Ovary (tissue), 9 donors: Measurements from ENCODE around the gene CCR6. TPM values are rescaled to one million over a fixed set of nuclear protein-coding genes. Genes with fewer than 3 reads are reported as not detected.

ENCODE experiments used
- DNase-seq, 5 donors: peaks; one replicate each; pipeline ENCODE4 v3.0.0-alpha.2; 2019 to 2020
- H3K27ac ChIP-seq, 2 donors: fragments of 200-600 bp; one replicate each; pipeline versions ENCODE4 v1.5.1 to v1.8.0; 2019 to 2022
- H3K27me3 ChIP-seq: fragments of 200-600 bp; one replicate; pipeline ENCODE4 v1.8.0; 2022
- H3K36me3 ChIP-seq: fragments of 200-600 bp; sonication (generic); one replicate; pipeline ENCODE4 v1.5.1; 2019
- H3K4me1 ChIP-seq: one replicate; pipeline ENCODE4 v1.8.1; 2013; ENCODE audit warnings: mild to moderate bottlenecking, moderate library complexity; ENCODE audit not compliant: insufficient read depth
- H3K4me3 ChIP-seq: fragments of 200-600 bp; sonication (generic); one replicate; pipeline ENCODE4 v1.5.1; 2017
- H3K9me3 ChIP-seq, 2 donors: fragments of 200-600 bp in 1 of 2; sonication (generic) in 1 of 2; one replicate each; pipeline versions ENCODE4 v1.5.1 to v1.8.1; 2013 to 2019; ENCODE audit warnings: mild to moderate bottlenecking in 1 of 2, moderate library complexity in 1 of 2
- EP300 ChIP-seq: sonication (generic); formaldehyde crosslinking; IDR thresholded peaks from one replicate; pipeline ENCODE4 v1.6.1; 2017; ENCODE audit warnings: antibody characterized with exemption
- POLR2A ChIP-seq: fragments of 450-650 bp; IDR thresholded peaks from one replicate; pipeline ENCODE4 v1.6.1; 2017; ENCODE audit warnings: antibody characterized with exemption, mild to moderate bottlenecking, moderate library complexity
- WGBS, 3 donors: extraction: QIAGEN DNeasy Blood & Tissue Kit in 1 of 3; methylation state at CpG; one replicate each; pipeline versions ENCODE4 v1.1.5 to v1.1.7; 2013 to 2017; 5-methylcytosine and 5-hydroxymethylcytosine counted together
- intact Hi-C, 4 donors: fragments of 100-400 bp; cut with DNase I; formaldehyde crosslinking; loops; one replicate each; pipeline versions ENCODE4 v1.11.0 to v1.15.1; 2022 to 2023
- polyA plus RNA-seq, 2 donors: library from polyadenylated mRNA; stranded (reverse); fragments of 200-250 nt in 1 of 2; fragments of 350-450 nt in 1 of 2; fragmentation: Illumina TruSeq in 1 of 2; extraction: RNeasy Lipid Tissue Mini Kit (QIAGEN cat#74804) in 1 of 2; gene quantifications; one replicate each; pipeline ENCODE4 v1.2.3, GENCODE V29; 2013 to 2014
- total RNA-seq, 7 donors: library from RNA; depleted of rRNA in 2 of 7; stranded (reverse); fragments of >200 nt in 2 of 7; fragmentation: NEBNext Ultra II Directional in 3 of 7; extraction: Animal tissue kit (Norgen Biotek cat#: 25700) in 3 of 7; gene quantifications; one replicate each; pipeline versions ENCODE4 v1.1.0 to v1.2.4, GENCODE V29; 2016 to 2023
- TF ChIP-seq, protein P1 (sequence below), 3 donors: fragments of 450-650 bp in 2 of 3; fragments of 200-600 bp in 1 of 3; IDR thresholded peaks; one replicate each; pipeline versions ENCODE4 v1.5.1 to v1.8.0; 2016 to 2022; ENCODE audit warnings: antibody characterized with exemption in 3 of 3, mild to moderate bottlenecking in 1 of 3
- donor health status: DM: no; HTN: no; CAD: no; lungs with moderate emphysema.
- donor health status: DM: no; HTN: no; CAD: no.
- donor health status: Bipolar disorder and iron deficiency.
- donor health status: DM: yes; HTN: yes; CAD: no.
- donor health status: DM: no; HTN: no; CAD: no.
- donor health status: DM: yes; HTN: yes; CAD: no.

Gene CCR6
- total and polyA plus RNA-seq, 9 donors = 0.18 TPM; not detected in 8

DNA sequence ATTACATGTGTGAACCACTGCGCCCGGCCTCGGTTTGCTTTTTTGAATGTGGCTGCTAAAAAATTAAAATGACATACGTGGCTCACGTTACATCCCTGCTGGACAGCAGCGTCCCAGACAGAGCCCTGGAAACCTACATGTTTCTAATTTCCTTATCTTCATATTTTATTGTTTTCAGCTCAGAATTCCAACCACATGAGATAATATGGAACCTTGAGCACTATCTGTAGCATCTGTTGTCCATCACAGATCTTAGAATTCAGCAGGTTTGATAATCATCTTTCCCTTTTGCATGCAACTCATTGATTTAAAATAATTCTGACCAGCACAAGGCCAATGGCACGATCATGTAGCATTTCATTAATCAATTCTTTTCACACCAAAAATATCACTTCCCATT is 25.9 kb upstream of the CCR6 start:
- no peaks in the 10 kb centered on the region for H3K9me3 ChIP-seq
- intact Hi-C loops = no loop called here
- TF ChIP-seq EP300 (no peak), POLR2A (no peak)
- TF ChIP-seq, protein P1, sequence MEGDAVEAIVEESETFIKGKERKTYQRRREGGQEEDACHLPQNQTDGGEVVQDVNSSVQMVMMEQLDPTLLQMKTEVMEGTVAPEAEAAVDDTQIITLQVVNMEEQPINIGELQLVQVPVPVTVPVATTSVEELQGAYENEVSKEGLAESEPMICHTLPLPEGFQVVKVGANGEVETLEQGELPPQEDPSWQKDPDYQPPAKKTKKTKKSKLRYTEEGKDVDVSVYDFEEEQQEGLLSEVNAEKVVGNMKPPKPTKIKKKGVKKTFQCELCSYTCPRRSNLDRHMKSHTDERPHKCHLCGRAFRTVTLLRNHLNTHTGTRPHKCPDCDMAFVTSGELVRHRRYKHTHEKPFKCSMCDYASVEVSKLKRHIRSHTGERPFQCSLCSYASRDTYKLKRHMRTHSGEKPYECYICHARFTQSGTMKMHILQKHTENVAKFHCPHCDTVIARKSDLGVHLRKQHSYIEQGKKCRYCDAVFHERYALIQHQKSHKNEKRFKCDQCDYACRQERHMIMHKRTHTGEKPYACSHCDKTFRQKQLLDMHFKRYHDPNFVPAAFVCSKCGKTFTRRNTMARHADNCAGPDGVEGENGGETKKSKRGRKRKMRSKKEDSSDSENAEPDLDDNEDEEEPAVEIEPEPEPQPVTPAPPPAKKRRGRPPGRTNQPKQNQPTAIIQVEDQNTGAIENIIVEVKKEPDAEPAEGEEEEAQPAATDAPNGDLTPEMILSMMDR (IDR thresholded peaks at IDR 0.05) = no peak
- no peak overlapping the region for H3K27ac ChIP-seq
- 90 to 93% (median 92%) methylated on average over 7 of the region's 7 CpGs for WGBS, 3 donors
- no peak overlapping the region for H3K4me3 ChIP-seq
- no peaks in the 10 kb centered on the region for H3K36me3 ChIP-seq
- H3K4me1 ChIP-seq = no peaks in the 10 kb centered on the region
- DNase-seq = no peak
- H3K27me3 ChIP-seq = no peaks in the 10 kb centered on the region

DNA sequence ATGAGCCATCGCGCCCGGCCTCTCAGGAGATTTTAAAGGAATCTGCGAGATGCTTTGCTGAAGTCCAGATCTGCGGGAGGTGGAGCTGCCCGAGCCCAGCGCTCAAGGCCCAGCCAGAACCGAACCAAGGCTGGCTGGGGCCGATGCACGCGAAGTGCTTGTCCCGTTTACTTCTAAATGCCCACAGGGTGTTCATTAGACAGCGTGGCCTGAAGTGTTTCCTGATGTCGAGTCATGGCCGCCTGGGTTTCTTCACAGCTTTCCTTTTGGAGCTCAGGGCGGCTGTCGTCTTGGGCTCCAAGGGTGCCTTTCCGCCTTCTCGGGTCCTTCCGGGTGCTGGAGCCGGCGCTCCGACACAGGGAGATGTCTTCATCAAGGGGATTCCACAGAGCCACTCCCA is 25.1 kb upstream of the CCR6 start:
- Histone ChIP-seq H3K9me3 (no peaks in the 10 kb centered on the region), H3K27ac (no peak overlapping the region), H3K27me3 (no peaks in the 10 kb centered on the region), H3K4me1 (peaks cover under 1% of the 10 kb centered on the region), H3K36me3 (no peaks in the 10 kb centered on the region), H3K4me3 (no peak overlapping the region)
- no peak for DNase-seq
- WGBS, 3 donors = 96% methylated on average over 23 of the region's 23 CpGs
- TF ChIP-seq, protein P1 (IDR thresholded peaks at IDR 0.05) = no peak
- TF ChIP-seq EP300 (no peak), POLR2A (no peak)
- intact Hi-C loops = no loop called here

DNA sequence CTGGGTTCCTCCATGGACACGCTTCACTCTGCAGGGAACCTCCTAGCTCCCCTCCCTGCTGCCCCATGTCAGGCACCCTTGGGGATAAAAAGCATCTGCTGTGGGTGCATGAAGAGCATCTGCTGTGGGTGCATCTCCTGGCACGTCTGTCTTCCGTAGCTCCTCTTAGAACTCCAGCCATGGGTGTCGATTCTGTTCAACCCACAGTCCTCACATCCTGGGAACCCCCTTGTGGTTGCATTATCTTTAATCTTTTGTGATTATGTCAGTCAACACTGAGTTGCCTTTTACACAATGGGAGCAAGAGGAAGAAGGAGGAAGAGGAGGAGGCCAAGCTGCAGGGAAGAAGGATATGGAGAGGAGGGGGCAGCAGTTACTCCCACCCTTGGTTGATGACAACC is 24.1 kb upstream of the CCR6 start:
- no peak overlapping the region for H3K4me3 ChIP-seq
- no peak for DNase-seq
- no peaks in the 10 kb centered on the region for H3K27me3 ChIP-seq
- TF ChIP-seq, protein P1 (IDR thresholded peaks at IDR 0.05) = no peak
- no peak for TF ChIP-seq POLR2A
- no peak for TF ChIP-seq EP300
- 85 to 91% (median 87%) methylated on average over 4 of the region's 4 CpGs for WGBS, 3 donors
- peaks cover 9% of the 10 kb centered on the region for H3K4me1 ChIP-seq
- no peaks in the 10 kb centered on the region for H3K9me3 ChIP-seq
- H3K36me3 ChIP-seq = no peaks in the 10 kb centered on the region
- H3K27ac ChIP-seq = no peak overlapping the region
- intact Hi-C loops = no loop called here

DNA sequence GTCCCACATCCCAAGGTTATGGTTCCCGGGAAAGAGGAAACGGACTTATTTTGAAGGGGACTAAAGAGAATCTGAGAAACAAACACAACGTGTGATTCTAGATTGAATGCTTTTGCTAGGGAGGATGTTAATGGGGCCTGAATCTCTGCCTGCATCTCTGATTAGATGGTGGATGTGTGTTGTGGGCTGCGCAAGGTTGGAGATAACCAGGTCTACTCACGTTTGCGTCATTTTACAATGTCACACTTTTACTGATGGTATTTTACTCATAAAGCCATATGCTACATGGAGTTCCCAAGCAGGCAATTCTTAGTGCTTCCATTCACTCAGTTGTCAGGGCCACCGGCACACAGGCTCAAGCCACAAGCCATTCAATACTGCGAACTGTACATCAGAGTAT is 23.2 kb upstream of the CCR6 start:
- intact Hi-C loops = no loop called here
- H3K36me3 ChIP-seq = no peaks in the 10 kb centered on the region
- H3K27me3 ChIP-seq = no peaks in the 10 kb centered on the region
- H3K27ac ChIP-seq = no peak overlapping the region
- TF ChIP-seq EP300 = no peak
- TF ChIP-seq POLR2A = no peak
- TF ChIP-seq, protein P1 (IDR thresholded peaks at IDR 0.05) = no peak
- DNase-seq = no peak
- no peak overlapping the region for H3K4me3 ChIP-seq
- H3K4me1 ChIP-seq = peaks cover 9% of the 10 kb centered on the region
- 83 to 93% (median 92%) methylated on average over 8 of the region's 8 CpGs for WGBS, 3 donors
- no peaks in the 10 kb centered on the region for H3K9me3 ChIP-seq
